DMS153 (cell line): ENCODE results near the gene GTF2F2.

Experiments
- DNase-seq: peaks from one replicate; lab custom pipeline; 2025; lab: John Stamatoyannopoulos, UW

Gene GTF2F2, protein sequence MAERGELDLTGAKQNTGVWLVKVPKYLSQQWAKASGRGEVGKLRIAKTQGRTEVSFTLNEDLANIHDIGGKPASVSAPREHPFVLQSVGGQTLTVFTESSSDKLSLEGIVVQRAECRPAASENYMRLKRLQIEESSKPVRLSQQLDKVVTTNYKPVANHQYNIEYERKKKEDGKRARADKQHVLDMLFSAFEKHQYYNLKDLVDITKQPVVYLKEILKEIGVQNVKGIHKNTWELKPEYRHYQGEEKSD

GRCh38 chr13:45119991-45120864 is at the start of gene GTF2F2:
TSS of gene GTF2F2 (plus strand) at chr13:45120510. CDS start at chr13:45120656, 146 bp downstream.
- DNase-seq, result peak; percentile 83

DNA sequence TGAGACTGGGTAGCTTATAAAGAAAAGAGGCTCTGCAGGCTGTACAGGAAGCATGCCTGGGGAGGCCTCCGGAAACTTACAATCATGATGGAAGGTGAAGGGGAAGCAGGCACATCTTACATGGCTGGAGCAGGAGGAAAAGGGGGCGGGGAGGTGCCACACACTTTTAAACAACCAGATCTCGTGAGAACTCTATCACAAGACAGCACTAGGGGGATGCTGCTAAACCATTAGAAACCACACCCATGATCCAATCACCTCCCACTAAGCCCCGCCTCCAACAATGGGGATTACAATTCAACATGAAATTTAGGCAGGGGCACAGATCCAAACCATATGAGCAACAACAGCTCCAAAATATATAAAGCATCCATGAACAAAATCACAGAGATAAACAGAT is 46.5 kb upstream of the GTF2F2 start:
- no peak for DNase-seq

- DNase-seq, result no peak
Measured at GRCh38 chr13:45074721-45075120, 45.6 kb upstream of the GTF2F2 start.

GRCh38 chr13:45078003-45078402 is 42.3 kb upstream of the GTF2F2 start:
- no peak for DNase-seq

GRCh38 chr13:45082964-45083363 is 37.3 kb upstream of the GTF2F2 start:
- DNase-seq, result no peak

- DNase-seq, result no peak
Measured at GRCh38 chr13:45084515-45084914, 35.8 kb upstream of the GTF2F2 start.

GRCh38 chr13:45086484-45086883 is 33.8 kb upstream of the GTF2F2 start:
- no peak for DNase-seq

DNA sequence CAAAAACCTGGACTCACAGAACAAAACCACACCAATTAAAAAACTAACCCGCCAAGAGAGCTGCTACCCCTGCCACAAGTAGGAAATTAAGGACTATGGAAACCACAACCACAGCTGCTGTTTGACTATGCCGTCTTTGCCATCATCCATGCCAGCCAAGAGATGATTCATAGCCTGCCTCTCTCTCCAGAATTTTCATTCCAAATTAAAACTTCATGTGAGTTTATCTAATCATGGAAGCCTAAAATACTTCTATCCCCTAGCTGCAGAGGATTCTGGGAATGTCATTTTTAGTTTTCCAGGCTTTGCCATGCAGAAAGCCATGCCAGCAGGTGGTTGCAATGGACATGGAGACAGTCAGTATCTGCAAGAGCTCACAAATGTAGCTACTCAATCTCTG is 27.6 kb upstream of the GTF2F2 start:
- no peak for DNase-seq

- no peak for DNase-seq
Measured at GRCh38 chr13:45100573-45101262, 19.6 kb upstream of the GTF2F2 start.

- DNase-seq, result no peak
Measured at GRCh38 chr13:45101327-45102018, 18.8 kb upstream of the GTF2F2 start.

DNA sequence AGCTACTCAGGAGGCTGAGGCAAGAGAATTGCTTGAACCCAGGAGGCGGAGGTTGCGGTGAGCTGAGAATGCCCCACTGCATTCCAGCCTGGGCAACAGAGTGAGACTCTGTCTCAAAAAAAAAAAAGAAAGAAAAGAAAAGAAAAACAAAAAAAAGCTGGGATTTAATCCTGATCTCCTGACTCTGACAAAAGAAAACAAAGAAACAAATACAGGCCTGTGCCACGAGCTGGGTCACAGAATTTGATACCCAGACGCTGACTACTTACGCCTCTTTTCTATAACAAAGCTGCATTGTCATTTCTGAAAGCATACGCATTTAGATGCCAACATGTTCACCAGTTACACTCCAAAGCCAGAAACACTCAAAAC is 18.2 kb upstream of the GTF2F2 start:
- DNase-seq, result no peak

GRCh38 chr13:45103449-45103848 is 16.9 kb upstream of the GTF2F2 start:
- no peak for DNase-seq

GRCh38 chr13:45104261-45104660 is 16.0 kb upstream of the GTF2F2 start:
- DNase-seq, result no peak

- no peak for DNase-seq
Measured at GRCh38 chr13:45105895-45106294, 14.4 kb upstream of the GTF2F2 start.

DNA sequence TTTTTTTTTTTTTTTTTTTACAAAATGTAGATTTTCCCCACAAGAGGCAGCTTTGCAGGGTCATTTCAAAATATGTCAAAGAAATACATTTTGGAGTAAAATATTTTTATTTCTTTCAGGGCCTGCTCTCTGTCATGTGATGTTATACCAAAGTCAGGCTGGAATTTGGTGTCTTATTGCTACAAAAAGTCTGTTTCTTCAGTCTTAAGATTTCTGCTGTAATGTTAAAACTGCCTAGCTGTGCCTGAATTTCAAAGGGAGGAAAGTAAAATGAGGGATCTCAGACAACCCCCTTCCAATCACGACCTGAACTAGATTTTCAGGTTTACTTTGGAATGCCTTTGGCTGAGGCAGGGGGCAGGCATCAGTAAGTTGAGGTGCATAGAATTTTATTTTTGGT is 12.8 kb upstream of the GTF2F2 start:
- DNase-seq, result no peak

- no peak for DNase-seq
Measured at GRCh38 chr13:45108716-45109101, 11.6 kb upstream of the GTF2F2 start.

GRCh38 chr13:45109102-45109720 is 11.1 kb upstream of the GTF2F2 start:
- no peak for DNase-seq

DNA sequence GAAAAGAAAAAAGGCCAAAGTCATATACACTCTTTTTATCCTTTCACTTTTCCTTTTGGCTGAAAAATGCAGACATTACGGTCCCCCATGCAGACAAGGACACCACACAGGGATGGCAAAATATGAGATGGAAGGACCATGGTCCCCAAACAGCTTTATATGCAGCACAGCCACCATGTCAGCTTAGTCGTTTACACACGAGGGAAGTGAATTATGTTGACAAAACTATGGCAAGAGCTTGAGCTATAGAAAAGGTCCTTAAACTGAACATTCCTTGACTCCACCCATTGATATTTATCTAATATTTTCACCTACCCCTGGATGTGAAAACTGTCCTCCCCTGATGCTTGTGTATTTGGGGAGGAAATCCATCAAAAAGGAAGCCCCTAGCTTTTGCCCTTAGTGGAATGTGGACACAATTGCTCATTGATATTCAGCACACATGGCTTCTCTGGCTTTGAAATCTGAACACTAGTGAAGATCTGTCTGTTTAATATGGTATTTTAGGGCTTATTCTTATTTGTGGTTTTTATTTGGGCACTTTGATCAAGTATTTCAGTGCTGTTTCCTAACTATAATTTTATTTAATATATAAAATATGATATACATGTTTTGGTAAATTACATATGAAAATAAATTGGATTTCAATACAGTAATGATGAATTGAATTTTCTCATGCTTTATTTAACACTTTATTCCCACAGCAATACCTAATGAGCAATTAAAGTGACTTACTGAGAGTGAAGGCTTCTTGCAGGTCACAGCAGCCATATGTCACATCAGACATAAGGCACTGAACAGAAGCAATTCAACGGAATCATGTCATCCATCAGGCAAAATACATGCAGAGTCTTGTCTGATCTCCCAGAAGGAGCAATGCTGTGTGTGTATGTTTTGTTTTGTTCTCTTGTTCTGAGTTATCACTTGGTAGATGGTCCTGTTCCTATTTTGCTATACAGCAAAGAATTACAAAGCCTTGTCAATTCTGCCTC is 6.8 kb upstream of the GTF2F2 start:
- DNase-seq, result no peak

DNA sequence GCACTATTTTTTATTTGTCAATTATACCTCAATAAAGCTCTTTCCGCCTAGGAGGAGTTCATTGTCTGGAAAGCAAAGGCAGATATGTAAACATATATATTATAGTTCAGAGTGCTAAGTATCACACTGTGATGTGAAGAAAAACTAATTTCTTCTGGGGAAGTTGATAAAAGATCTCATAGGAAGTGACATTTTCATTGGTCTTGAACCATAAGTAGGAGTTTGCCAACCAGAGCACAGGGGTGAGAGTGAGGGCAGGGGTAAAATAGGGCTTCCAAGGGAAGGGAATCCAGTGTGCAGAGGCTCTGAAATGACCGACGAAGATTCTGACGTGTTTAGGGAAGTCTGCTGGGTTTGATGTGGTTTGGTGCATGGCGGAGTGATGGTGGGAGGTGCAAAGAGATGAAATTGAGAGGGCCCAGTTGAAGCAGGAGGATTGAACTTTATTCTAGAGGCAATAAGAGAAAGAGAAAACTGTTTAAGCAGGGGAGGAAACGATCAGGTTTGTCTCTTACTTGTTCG is 780 bp upstream of the GTF2F2 start:
- no peak for DNase-seq
